LNCaP clone FGC (cell line): Measurements from ENCODE around the gene SMG9.

ENCODE experiments used
- DNase-seq: peaks from one replicate; pipeline ENCODE4 v3.0.0-alpha.2; 2011; ENCODE audit warnings: low read depth
- H3K4me3 ChIP-seq: 2 replicates; pipeline ENCODE4 v1.5.1; 2011; ENCODE audit warnings: mild to moderate bottlenecking, low read depth, low read length, control low read depth
- TF ChIP-seq, protein P1 (sequence below): IDR thresholded peaks from 2 replicates; pipeline ENCODE4 v1.5.1; 2012; ENCODE audit warnings: mild to moderate bottlenecking; ENCODE audit not compliant: control insufficient read depth, insufficient read depth; ENCODE audit errors: extremely low read depth

The SMG9 gene, protein sequence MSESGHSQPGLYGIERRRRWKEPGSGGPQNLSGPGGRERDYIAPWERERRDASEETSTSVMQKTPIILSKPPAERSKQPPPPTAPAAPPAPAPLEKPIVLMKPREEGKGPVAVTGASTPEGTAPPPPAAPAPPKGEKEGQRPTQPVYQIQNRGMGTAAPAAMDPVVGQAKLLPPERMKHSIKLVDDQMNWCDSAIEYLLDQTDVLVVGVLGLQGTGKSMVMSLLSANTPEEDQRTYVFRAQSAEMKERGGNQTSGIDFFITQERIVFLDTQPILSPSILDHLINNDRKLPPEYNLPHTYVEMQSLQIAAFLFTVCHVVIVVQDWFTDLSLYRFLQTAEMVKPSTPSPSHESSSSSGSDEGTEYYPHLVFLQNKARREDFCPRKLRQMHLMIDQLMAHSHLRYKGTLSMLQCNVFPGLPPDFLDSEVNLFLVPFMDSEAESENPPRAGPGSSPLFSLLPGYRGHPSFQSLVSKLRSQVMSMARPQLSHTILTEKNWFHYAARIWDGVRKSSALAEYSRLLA

DNA sequence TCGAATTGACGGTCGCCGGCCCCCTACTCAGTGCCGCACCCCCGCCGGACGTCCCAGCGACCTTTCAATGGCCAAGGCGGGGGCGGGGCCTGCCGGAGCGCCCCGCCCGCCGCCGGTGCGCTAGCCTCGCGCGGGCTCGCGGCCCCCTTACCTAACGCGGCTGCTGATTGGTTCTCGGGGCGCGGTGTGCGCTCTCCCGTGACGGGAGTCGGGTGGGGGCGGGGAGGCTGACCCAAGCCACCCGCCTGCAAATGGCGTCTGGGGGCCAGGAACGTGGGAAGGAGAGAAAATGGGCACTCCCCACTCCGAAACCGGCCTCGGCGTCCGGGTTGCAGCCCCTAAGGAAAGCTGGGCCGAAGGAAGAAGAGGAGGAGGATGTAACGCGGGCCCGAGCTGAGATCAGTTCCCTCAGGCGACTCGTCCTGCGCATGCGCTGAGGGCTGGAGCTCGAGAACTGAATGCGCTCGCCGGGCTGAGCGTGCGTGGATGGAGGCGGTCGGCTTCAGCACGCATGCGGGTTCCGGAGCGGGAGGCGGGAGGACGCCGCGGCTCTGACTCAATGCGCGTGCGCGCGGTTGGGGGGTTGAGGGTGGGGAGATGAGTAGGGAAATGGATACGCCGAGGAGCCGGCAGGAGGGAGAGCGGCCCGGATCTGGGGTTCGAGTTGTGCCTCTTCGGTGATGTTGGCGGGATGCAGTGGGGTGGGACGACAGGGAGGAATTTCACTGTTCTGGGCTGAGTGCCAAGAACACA lies at the start of gene SMG9:
Gene SMG9 (minus strand): TSS at position 460 of the 753 bp plus-strand sequence. CDS start 4,221 bp downstream, outside the sequence.
- peak within 1 kb of the TSS; percentile 75 for H3K4me3 ChIP-seq
- peak; percentile 71 for DNase-seq
- TF ChIP-seq, protein P1, sequence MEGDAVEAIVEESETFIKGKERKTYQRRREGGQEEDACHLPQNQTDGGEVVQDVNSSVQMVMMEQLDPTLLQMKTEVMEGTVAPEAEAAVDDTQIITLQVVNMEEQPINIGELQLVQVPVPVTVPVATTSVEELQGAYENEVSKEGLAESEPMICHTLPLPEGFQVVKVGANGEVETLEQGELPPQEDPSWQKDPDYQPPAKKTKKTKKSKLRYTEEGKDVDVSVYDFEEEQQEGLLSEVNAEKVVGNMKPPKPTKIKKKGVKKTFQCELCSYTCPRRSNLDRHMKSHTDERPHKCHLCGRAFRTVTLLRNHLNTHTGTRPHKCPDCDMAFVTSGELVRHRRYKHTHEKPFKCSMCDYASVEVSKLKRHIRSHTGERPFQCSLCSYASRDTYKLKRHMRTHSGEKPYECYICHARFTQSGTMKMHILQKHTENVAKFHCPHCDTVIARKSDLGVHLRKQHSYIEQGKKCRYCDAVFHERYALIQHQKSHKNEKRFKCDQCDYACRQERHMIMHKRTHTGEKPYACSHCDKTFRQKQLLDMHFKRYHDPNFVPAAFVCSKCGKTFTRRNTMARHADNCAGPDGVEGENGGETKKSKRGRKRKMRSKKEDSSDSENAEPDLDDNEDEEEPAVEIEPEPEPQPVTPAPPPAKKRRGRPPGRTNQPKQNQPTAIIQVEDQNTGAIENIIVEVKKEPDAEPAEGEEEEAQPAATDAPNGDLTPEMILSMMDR = no peak

DNA sequence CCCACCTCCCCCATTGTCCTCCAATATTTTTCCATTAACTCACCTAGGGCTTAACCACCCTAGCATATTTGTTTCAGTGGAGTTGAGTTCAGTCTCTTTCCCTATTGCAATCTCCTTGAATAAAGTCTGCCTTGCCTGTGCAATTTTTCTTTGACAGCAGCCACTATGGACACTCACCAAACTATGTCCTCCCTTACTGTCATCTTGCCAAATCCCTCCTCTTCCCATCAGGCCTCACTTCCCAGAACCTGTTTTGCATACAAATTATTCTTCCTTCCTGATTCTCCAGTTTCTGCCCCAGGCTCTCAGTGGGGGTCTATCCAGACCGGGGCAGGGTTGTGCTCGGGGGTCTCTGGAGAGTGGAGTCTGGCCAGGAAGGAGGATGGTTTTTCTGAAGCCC lies 49.7 kb upstream of the SMG9 start:
- TF ChIP-seq, protein P1 = no peak
- no peak overlapping the region for H3K4me3 ChIP-seq

DNA sequence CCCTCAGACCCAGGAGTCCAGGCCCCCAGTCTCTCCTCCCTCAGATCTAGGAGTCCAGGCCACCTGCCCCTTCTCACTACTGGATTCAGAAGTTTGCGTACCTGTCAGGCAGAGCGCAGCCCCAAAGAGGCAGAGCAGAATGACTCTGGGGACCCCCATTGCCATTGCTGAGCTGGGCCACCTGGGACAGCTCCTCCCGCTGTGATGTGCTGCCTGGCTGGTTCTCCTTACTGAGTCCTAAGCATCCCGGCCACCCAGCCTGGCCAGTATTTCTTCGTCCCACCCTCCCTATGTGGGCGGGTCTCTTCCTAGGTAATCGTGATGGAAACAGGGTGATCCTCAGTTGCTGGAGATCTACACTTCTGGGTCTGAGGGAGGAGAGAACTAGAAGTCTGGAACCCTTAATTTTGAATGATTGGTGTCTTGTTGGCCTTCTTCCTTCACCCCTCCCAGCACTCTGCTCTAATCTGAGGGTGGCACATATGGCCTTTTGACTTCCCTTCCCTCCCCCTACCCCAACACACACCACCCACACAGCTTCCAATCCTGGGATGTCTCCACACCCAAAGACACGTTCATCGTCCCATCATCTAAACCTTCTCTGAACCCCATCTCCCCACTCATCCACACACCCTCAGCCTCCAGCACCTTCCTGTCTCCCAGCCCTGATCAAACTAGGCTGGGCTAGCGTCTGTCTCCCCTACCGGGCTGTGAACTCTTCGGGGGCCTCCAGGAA lies 47.6 kb upstream of the SMG9 start, which contains the start of gene LYPD5:
Gene LYPD5 (minus strand): TSS at position 232 of the 736 bp plus-strand sequence. CDS start 67 bp downstream, at position 165.
- no peak for DNase-seq
- TF ChIP-seq, protein P1 = no peak
- no peak within 1 kb of the TSS for H3K4me3 ChIP-seq

More for the DNA sequence above, 49.7 kb upstream of the SMG9 start:
- DNase-seq = no peak

DNA sequence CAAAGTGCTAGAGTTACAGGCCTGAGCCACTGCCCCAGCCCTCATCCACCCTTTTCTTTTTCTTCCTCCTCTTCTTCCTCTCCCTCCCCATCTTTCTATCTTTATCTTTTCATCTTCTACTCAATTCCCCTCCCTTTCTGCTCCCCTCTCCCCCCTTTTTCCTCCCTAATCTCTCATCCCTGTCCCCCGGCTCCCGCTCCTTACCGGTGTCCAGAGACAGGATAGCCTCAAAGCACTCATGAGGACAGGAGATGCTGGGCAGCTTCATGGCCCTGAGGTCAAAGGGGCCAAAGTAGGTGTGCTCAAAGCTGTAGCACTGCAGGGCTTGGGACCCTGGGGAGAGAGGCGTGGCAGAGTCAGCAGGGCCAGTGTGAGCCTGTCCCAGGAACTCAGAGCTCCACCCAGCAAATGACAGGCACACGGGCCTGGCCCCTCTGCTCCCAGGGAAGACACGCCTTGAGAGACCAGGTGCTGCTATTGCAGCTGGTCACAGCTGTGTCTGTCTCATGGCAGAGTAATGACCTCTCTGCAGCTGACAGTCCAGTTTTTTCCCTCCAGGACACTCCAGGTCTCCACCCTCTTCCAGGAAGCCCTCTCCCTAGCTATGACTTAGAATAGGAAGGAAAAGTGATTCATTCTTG lies 44.9 kb upstream of the SMG9 start:
- TF ChIP-seq, protein P1 = no peak
- no peak overlapping the region for H3K4me3 ChIP-seq
- DNase-seq = no peak

DNA sequence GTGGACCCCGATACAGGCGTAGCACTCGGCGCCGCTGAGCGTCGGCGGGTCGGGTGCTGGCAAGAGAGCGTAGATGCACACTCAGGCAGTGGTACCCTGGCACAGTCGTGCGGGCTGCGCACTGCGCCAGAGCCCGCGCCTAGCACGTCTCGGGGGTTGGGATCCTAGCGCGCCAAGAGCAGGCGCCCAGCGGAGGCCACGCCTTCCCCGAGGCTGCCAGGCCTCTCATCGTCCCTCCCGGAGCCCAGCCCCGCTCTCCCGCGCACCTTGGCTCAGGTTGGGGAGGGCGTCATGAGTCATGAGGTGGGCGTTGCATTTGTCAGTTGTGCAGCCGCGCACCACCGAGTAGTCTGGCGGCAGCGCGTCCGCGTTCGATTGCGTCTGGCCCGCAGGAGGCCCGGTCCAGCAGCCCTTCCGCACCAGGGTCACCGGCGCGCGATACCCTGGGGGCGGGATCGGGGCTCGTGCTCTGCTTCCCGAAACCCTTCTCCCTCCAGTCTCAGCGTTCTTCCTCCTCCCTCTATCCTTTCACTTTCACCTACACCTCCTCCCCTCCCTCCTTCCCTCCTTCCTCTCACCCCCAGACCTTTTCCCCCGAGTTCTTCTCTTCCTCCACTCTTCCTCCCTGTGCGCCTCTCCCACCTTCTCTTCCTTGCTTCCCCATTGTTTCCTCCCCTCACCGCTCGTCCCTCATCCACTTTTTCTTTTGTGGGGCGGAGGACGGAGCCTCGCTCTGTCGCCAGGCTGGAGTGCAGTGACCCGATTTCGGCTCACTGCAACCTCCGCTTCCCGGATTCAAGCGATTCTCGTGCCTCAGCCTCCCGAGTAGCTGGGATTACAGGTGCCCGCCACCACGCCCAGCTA lies 44.0 kb upstream of the SMG9 start:
- H3K4me3 ChIP-seq = no peak overlapping the region
- no peak for DNase-seq
- TF ChIP-seq, protein P1 = no peak
